Tibial artery (tissue), 4 donors: ENCODE results near the gene CCDC40.

Experiments
- DNase-seq, 2 donors: peaks; one replicate each; pipeline ENCODE4 v3.0.0-alpha.2; 2019
- H3K27ac ChIP-seq, 2 donors: fragments of 200-600 bp; sonication (generic) in 1 of 2; 1 replicate in 1 of 2; 2 replicates in 1 of 2; pipeline ENCODE4 v1.5.1; 2018 to 2019; ENCODE audit warnings: mild to moderate bottlenecking in 1 of 2
- H3K27me3 ChIP-seq, 2 donors: fragments of 200-600 bp; sonication (generic) in 1 of 2; one replicate each; pipeline versions ENCODE4 v1.5.1 to v1.6.0; 2016 to 2019
- H3K36me3 ChIP-seq, 3 donors: fragments of 200-600 bp; sonication (generic) in 2 of 3; one replicate each; pipeline ENCODE4 v1.5.1; 2016 to 2019; ENCODE audit warnings: mild to moderate bottlenecking in 2 of 3
- H3K4me1 ChIP-seq, 4 donors: fragments of 200-600 bp; sonication (generic) in 2 of 4; 1 replicate in 3 of 4; 2 replicates in 1 of 4; pipeline ENCODE4 v1.5.1; 2016 to 2019
- H3K4me3 ChIP-seq, 2 donors: fragments of 200-600 bp; sonication (generic) in 1 of 2; 1 replicate in 1 of 2; 2 replicates in 1 of 2; pipeline ENCODE4 v1.5.1; 2018 to 2019; ENCODE audit warnings: mild to moderate bottlenecking in 2 of 2
- H3K9me3 ChIP-seq, 3 donors: fragments of 200-600 bp; sonication (generic) in 1 of 3; one replicate each; pipeline ENCODE4 v1.5.1; 2016 to 2019
- CTCF ChIP-seq, 2 experiments: fragments of 200-600 bp in 1 of 2; fragments of 450-650 bp in 1 of 2; IDR thresholded peaks; one replicate each; pipeline ENCODE4 v1.5.1; 2017 to 2019; ENCODE audit warnings: antibody characterized with exemption in 2 of 2, mild to moderate bottlenecking in 1 of 2, moderate library complexity in 1 of 2
- intact Hi-C: fragments of 100-400 bp; cut with DNase I; formaldehyde crosslinking; loops from one replicate; pipeline ENCODE4 v1.15.0; 2023; ENCODE audit warnings: low total_unique reads

The CCDC40 gene

GRCh38 chr17:80117491-80118401 lies 81.3 kb downstream of the CCDC40 start:
- H3K9me3 ChIP-seq: no peaks in the 10 kb centered on the region
- no peak overlapping the region for H3K27ac ChIP-seq
- H3K36me3 ChIP-seq: peaks cover 0 to 39% (median 6%) of the 10 kb centered on the region in 3 donors
- DNase-seq: no peak
- intact Hi-C loops: no loop called here
- no peaks in the 10 kb centered on the region for H3K4me1 ChIP-seq
- H3K4me3 ChIP-seq: no peak overlapping the region
- TF ChIP-seq CTCF (IDR thresholded peaks at IDR 0.05): no peak
- peaks cover 0 to 3% of the 10 kb centered on the region in 2 donors for H3K27me3 ChIP-seq

DNA sequence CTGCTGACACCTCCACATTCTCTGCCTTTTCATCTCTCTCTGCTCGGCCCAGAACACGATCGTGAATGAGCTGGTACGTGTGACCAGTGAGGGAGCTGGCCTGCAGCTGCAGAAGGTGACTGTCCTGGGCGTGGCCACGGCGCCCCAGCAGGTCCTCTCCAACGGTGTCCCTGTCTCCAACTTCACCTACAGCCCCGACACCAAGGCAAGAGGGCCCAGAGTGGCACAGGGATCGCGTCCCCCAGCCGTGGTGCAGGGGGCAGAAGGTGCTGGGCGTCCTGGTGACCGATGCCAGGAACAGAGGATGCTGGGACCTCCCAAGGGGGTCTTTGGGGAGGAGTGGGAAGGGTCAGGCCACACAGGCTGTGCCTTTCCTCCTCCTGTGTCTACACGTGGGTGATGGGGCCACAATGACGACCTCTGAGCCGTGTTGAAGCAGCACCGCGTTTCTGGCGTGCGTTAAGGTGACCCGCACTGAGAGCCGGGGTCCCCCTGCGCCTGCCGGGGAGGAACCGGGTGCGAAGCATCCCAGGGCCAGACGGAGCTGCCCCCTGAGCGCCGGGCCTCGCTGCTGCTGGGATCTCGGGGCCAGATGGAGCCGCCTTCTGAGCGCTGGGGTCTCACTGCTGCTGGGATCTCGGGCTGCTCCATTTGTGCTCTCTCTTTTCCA lies 82.3 kb downstream of the CCDC40 start:
- H3K27ac ChIP-seq: no peak overlapping the region
- intact Hi-C loops: no loop called here
- H3K9me3 ChIP-seq: no peaks in the 10 kb centered on the region
- no peak for DNase-seq
- H3K27me3 ChIP-seq: peaks cover 0 to 11% of the 10 kb centered on the region in 2 donors
- no peak for TF ChIP-seq CTCF (IDR thresholded peaks at IDR 0.05)
- H3K4me3 ChIP-seq: no peak overlapping the region
- peaks cover 0 to 32% (median 6%) of the 10 kb centered on the region in 3 donors for H3K36me3 ChIP-seq
- peaks cover 0 to under 1% (median 0%) of the 10 kb centered on the region in 4 donors for H3K4me1 ChIP-seq

DNA sequence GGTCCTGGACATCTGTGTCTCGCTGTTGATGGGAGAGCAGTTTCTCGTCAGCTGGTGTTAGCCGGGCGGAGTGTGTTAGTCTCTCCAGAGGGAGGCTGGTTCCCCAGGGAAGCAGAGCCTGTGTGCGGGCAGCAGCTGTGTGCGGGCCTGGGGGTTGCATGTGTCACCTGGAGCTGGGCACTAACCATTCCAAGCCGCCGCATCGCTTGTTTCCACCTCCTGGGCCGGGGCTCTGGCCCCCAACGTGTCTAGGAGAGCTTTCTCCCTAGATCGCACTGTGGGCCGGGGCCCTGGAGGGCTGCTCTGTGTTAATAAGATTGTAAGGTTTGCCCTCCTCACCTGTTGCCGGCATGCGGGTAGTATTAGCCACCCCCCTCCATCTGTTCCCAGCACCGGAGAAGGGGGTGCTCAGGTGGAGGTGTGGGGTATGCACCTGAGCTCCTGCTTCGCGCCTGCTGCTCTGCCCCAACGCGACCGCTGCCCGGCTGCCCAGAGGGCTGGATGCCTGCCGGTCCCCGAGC lies 82.9 kb downstream of the CCDC40 start:
- H3K27ac ChIP-seq: no peak overlapping the region
- H3K36me3 ChIP-seq: peaks cover 0 to 32% (median 6%) of the 10 kb centered on the region in 3 donors
- peaks cover 0 to 7% (median 0%) of the 10 kb centered on the region in 4 donors for H3K4me1 ChIP-seq
- no peaks in the 10 kb centered on the region for H3K9me3 ChIP-seq
- no peak overlapping the region for H3K4me3 ChIP-seq
- intact Hi-C loops: no loop called here
- no peak for TF ChIP-seq CTCF (IDR thresholded peaks at IDR 0.05)
- peaks cover 0 to 15% of the 10 kb centered on the region in 2 donors for H3K27me3 ChIP-seq
- no peak for DNase-seq

DNA sequence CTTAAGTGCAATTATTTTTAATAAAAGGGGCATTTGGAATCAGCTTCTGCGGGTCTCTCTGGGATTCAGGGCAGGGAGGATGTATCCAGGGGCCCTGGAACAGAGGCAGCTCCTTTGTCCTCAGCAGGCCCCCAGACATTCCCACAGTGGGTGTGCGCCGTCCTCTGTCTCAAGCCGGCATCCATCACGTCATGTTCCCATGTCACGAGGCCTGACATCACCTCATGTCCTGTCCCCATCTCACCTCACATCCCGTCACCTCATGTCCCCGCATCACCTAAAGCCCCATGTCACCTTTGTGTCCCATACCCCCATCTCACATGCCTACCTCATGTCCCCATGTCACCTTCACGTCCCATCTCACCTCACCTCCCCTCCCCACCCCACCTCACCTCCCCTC lies 83.4 kb downstream of the CCDC40 start:
- Histone ChIP-seq H3K4me3 (no peak overlapping the region), H3K27me3 (peaks cover 0 to 20% of the 10 kb centered on the region in 2 donors), H3K4me1 (peaks cover 0 to 7% (median 0%) of the 10 kb centered on the region in 4 donors), H3K36me3 (peaks cover 0 to 32% (median 6%) of the 10 kb centered on the region in 3 donors), H3K27ac (no peak overlapping the region), H3K9me3 (no peaks in the 10 kb centered on the region)
- intact Hi-C loops: no loop called here
- DNase-seq: no peak
- no peak for TF ChIP-seq CTCF (IDR thresholded peaks at IDR 0.05)

DNA sequence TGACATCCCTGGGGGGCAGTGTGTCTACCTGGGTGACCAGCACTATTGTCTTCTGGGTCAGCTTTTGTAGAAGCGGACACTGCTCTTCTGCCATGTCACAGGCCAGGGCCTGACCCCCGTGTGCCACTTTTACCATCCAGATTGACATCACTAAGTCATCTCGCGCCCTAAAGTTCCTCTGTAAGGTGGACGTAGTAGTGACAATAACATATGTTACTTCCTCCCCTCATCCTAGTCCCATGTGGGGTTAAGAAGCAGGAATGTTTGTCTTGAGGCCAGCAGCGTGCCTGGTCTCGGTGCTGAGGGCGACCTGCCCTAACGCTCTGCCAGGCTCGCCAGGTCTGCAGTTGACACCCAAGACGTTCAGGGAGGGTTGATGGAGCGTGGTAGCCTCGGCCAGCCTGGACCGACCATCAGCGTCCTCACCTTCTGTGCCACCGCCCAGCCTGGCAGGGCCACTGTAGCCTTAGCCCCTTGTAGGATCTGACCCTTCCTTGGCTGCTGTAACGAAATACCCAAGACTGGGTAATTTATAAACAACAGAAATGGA lies 85.7 kb downstream of the CCDC40 start:
- Histone ChIP-seq H3K9me3 (no peaks in the 10 kb centered on the region), H3K4me1 (peaks cover 0 to 7% (median 0%) of the 10 kb centered on the region in 4 donors), H3K4me3 (no peak overlapping the region), H3K36me3 (peaks cover 0 to 29% (median 6%) of the 10 kb centered on the region in 3 donors), H3K27me3 (peaks cover 0 to 23% of the 10 kb centered on the region in 2 donors), H3K27ac (no peak overlapping the region)
- TF ChIP-seq CTCF (IDR thresholded peaks at IDR 0.05): no peak
- no peak for DNase-seq
- intact Hi-C loops: no loop called here
